ENCODE results near the gene ODAD4.

- no peak for TF ChIP-seq CTCF (conservative IDR thresholded peaks at IDR 0.05; ENCODE audit: low read depth, low read length)
- TF ChIP-seq EZH2 (IDR thresholded peaks at IDR 0.05; ENCODE audit: low read length, unreplicated experiment), result no peak
Observed at GRCh38 chr17:41968676-41969075, 38.3 kb downstream of the ODAD4 start.
